Stimulated activated CD4-positive, alpha-beta T cell treated with anti-CD3 and anti-CD28 coated beads, Interleukin-4, amount 100 ng/mL, for 48 hours (primary cell): ENCODE measurements around the gene TRIM36.

Experiments
- DNase-seq, 2 donors: peaks; one replicate each; pipeline ENCODE4 v3.0.0-alpha.2; 2020; ENCODE audit warnings: low read depth in 2 of 2

TRIM36 gene

GRCh38 chr5:115166744-115167393 lies 2.8 kb downstream of the TRIM36 start:
- no peak for DNase-seq

GRCh38 chr5:115165790-115166189 lies 3.9 kb downstream of the TRIM36 start:
- DNase-seq = no peak

- DNase-seq = no peak
Observed at GRCh38 chr5:115160975-115161475, 8.7 kb downstream of the TRIM36 start.

DNA sequence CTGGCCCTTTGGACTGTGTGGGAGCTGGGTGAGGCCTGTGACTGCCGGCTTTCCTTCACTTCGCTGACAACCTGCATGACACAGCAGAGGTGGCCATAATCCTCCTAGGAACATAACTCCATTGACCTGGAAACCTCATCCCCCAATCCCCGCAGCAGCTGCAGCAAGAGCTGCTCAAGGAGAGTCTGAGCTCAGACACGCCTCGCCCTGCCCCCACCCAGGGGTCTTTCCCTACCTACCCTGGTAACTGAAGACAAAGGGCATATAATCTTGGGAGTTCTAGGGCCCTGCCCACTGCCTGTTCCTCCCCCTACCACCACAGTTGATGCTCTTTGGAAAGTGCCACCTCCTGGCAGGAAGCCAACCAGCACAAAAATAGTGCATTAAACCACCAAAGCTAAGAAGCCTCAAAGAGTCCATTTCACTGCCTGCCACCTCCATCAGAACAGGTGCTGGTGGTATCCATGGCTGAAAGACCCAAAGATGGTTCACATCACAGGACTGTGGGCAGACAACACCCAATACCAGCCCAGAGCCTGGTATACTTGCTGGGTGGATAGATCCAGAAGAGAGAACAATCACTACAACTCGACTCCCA lies 18.4 kb downstream of the TRIM36 start:
- no peak for DNase-seq

GRCh38 chr5:115150512-115150911 lies 19.2 kb downstream of the TRIM36 start:
- DNase-seq = no peak

DNA sequence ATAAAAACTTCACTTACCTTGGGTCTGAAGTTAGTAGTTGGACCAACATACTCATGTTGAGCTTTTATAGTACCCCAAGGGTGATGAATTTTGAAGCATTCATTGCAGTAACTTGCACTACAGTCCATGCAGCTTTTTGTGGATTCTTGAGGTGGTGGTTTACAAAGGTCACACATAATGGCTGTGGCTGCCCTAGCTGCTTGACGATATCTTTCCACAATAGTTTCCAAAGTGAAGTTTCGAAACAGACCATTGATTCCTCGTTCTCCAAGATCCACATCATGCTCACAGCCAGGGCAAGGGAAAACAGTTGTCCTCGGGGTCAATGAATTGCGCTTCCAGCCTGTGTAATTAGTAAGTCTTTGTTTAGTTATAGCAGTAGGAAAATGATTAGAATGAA lies 22.7 kb downstream of the TRIM36 start:
- no peak for DNase-seq

GRCh38 chr5:115136294-115136693 lies 33.4 kb downstream of the TRIM36 start:
- no peak for DNase-seq

DNA sequence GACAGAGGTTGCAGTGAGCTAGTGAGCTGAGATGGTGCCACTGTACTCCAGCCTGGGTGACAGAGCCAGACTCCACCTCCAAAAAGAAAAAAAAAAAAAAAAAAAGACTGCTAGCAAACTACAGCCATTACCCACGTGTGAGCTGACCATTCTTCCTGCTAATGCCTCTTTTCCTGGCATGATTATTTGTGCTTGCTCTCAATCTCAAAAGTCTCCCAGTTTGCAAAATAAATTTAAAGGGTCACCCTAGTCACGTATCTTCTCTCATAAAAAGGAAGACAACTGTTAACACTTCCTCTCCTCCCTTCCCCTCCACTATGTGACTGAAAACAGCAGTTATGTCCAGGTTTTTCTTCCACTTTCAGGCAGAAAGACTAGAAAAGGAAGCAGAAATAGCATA lies 37.2 kb downstream of the TRIM36 start:
- no peak for DNase-seq

- DNase-seq = no peak
Observed at GRCh38 chr5:115126303-115126702, 43.4 kb downstream of the TRIM36 start.

DNA sequence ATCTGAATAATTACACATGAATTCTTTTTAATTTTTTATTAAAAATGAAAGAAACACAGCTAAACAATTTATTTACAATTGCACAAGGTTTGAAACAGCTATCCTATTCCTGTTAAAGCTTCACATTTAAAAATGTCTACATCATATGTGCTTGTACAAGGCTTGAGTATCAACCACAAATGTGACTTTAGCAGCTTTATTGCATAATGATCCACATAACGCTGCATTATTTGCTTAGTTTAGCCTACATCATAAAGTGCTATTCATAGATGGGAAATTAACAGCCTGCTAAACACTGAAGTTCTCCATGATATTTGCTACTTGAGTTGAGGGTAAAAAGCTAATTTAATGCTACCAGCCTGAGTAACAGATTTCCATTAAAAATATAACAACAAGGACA lies 45.0 kb downstream of the TRIM36 start:
- DNase-seq = no peak

DNA sequence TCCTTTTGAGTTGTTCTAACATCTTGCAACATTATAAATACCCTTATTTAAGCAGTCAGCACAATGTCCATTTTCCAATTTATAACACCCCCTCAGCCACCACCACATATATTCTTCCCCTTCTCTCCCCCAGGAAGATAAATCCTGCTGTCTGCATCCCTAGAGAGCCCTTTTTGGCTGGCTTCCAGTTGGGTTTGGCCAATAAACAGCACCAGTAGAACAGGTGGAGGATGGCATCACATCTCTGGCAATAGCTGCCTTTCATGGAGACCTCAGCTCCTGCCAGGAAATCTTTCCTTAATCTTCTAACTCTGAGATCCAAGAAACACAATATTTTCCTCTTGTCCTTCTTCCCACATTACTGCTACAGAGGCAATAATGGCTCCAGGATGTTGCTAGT lies 53.7 kb downstream of the TRIM36 start:
- DNase-seq = no peak

GRCh38 chr5:115109840-115110239 lies 59.9 kb downstream of the TRIM36 start:
- DNase-seq = no peak

- no peak for DNase-seq
Observed at GRCh38 chr5:115109356-115109755, 60.4 kb downstream of the TRIM36 start.

DNA sequence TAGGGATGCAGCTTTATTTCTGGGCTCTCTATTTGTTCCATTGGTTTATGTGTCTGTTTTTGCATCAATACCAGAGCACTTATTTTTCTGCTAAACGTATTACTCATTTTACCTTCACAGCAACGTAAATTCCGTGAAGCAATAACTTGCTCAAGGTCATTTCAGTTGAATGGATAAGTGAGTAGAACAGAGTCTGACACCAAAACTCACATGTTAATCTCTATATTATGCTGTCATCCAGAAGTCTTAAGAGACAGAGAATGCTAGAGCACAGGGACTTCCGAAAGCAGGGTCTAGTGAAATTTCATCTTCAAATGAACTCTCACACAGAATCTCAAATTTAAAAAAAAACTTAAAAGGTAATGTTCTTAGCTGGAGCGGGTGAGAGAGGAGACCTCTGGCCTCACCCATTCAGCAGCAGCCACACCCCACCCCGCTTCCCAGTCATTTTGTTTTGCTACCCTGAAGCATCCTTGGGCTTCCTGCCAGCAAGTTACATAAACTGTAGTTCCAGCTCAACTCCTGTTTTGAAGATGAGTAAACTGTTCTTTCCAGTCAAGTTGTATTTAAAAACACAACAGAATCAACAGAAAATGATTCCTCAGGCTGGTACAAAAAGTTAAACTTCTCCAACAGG lies 69.3 kb downstream of the TRIM36 start:
- DNase-seq = no peak

GRCh38 chr5:115098041-115098702 lies 71.5 kb downstream of the TRIM36 start:
- peak in 1 of 2 donors; percentile 7 for DNase-seq

DNA sequence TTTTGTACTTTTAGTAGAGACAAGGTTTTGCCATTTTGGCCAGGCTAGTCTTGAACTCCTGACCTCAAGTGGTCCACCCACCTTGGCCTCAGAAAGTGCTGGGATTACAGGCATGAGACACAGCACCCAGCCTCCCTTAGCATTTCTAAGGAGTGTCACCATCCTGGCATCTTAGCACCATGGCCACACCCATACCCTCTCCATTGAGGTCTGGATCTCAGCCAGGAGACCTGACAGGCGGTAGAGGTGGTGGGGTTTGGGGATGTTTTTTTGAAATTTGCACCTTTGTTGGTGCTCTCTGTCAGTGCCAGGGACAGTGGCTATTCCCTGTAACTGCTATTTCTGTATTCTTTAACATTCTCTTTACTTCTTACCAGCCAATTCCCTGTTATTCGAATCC lies 72.5 kb downstream of the TRIM36 start:
- DNase-seq = no peak

DNA sequence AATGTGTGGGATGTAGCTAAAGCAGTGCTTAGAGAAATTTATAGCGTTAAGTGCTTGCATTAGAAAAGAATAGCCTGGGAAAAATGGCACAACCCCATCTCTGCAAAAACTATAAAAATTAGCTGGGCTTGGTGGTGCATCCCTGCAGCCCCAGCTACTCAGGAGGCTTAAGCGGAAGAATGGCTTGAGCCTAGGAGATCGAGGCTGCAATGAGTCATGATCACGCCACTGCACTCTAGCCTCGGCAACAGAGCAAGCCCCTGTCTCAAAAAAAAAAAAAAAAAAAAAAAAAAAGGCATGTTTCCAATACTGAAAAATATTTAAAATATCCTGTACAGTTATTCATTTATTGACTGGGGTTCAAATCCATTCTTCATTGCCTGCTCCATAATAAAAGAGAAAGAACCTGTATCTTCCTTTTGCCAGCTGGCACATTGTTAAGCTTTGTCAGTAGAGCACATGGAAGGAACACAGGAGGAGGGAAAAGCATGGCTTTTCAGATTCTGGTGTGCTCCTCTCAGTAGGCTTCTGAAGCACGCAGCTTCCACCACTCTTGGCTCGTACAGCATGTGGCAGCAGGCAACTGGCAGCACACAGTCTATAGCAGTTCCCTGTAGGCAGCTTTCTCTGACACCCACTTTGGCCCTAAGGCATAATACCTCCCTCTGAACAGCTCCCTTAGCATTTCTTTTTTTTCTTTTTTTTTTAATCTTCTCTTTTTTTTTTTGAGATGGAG lies 73.5 kb downstream of the TRIM36 start:
- no peak for DNase-seq

GRCh38 chr5:115087951-115088350 lies 81.8 kb downstream of the TRIM36 start:
- no peak for DNase-seq

- DNase-seq = no peak
Observed at GRCh38 chr5:115086473-115086872, 83.2 kb downstream of the TRIM36 start.

GRCh38 chr5:115084246-115084793 lies 85.4 kb downstream of the TRIM36 start:
- DNase-seq = no peak

DNA sequence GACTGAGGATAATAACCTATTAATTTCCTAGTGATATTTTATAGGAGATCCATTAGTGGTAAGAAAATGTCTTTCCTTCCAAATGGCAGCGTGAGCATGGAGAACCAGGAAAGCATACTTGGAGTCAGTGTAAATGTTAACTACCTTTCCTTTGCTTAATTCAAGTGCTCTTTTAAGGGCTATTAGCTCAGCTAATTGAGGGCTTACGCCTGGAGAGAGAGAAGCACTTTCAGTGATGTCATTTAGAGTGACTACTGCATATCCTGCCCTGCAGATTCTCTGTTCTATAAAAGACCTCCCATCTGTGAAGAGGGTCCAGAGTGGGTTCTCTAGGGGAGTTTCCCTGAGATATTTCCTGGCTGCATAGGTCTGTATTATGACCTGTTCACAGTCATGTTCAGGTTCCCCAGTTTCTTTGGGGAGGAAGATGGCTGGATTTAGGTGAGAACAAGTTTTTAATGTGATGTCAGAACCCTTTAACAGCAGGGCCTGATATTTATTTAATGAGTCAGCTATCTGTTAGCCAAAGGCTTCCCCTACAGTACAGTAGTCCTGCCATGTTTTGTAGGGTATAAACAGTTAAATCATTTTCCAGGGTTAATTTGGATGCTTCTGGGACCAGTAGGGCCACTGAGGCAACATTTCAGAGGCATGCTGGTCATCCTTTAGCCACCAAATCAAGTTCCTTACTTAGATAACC lies 89.6 kb downstream of the TRIM36 start:
- DNase-seq = no peak
